IPS-18c (cell line): Measurements from ENCODE around the gene ENPP6.
"Not testable (repeated sequence)": the region's sequence is repeated elsewhere in the genome, so short reads cannot be mapped to it uniquely, and the experiment has no call there.

Experiments used
- H3K4me3 ChIP-seq: 2 replicates; pipeline ENCODE4 v1.7.0; 2013; ENCODE audit warnings: low read depth, mild to moderate bottlenecking, low read length, moderate library complexity; ENCODE audit not compliant: insufficient read depth
- H3K9me3 ChIP-seq: one replicate; pipeline ENCODE4 v1.6.1; 2013; ENCODE audit warnings: mild to moderate bottlenecking, low read length, moderate library complexity; ENCODE audit not compliant: control insufficient read depth, insufficient read depth

ENPP6 gene

DNA sequence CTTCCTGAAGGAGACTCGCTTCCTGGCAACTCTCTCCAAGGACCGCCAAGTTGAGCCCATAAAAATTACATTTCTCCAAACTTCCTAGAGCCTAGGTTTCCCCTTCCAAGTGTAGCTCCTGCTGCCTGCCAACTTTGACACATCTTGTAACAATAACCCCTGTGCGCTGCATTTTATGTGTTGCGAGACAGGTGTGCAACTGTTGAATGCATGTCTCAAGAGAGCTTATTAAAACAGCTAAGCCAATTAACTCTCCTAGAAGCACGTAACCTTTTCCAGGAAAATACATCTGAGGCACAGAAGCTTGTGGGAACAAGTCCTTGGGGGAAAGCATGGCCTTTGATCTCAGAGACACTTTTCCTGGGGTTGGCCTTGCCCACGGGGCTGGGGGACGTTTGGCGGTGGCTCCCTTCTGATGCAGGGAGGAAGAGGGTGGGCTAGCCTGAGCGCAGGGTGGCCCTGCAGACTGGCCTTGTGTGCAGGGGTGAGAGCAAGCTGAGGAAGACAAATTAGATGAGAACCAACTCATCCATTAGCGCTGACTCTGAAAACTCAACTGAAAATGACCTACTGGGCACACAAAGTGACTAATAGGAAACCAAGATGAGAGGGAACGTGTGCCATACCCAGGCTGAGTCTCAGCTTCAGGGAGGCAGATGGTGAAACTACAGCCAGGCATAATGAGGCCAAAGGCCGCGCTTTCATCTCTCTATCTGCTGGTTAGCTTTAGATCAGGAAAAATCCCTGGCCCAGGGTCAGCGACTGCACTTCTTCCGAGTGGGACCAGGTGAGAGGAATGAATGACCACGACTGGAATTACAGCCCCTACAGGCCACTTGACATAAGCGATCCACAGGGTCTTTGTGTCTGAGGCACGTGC is 75.3 kb downstream of the ENPP6 start:
- Histone ChIP-seq H3K9me3 (no peaks in the 10 kb centered on the region), H3K4me3 (no peak overlapping the region)

DNA sequence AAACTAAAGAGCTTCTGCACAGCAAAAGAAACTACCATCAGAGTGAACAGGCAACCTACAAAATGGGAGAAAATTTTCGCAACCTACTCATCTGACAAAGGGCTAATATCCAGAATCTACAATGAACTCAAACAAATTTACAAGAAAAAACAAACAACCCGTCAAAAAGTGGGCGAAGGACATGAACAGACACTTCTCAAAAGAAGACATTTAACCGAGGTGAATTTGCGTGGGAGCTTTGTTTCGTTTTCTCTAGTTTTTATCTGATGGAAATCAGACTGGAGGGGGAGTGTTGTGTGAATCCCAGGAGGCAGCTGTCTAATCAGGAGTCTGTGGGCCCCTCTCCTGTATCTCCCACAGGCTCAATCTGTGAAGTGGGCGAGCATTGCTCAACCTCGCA is 76.8 kb downstream of the ENPP6 start:
- not testable (repeated sequence) for H3K9me3 ChIP-seq, H3K4me3 ChIP-seq

DNA sequence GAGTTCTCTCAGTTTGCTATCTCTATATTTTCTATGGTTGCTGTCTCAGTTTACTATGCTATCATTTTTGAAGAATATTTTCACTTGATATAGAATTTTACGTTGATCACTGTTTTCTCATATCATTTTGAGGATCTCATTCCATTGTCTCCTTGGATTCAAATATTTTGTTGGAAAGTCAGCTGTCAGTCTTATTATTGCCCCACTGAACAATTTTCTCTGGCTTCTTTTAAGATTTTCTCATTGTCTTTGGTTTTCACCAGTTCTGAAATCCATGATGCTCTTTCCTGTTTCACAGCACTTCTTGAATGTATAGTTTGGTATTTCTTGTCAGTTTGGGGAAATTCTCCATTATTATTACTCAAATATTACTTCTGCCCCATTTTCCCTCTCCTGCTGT is 81.1 kb downstream of the ENPP6 start:
- Histone ChIP-seq H3K9me3 (no peaks in the 10 kb centered on the region), H3K4me3 (no peak overlapping the region)

DNA sequence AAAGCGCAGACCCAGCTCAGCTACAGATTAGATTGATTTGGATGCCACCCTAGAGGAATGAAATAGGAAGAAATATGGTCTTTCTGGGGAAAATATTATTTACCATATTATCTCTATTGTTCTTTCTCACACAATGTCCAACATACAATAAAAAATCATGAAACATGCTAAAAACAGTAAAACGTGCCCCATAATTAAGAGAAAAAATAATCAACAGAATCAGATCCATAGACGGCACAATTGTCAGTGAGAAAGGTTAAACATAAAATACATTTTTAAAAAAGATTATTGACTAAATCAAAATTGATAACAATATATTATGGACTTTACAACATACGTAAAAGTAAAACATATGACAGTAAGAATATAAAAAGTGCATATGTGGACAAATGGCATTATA is 90.9 kb downstream of the ENPP6 start:
- Histone ChIP-seq H3K9me3 (no peaks in the 10 kb centered on the region), H3K4me3 (no peak overlapping the region)

DNA sequence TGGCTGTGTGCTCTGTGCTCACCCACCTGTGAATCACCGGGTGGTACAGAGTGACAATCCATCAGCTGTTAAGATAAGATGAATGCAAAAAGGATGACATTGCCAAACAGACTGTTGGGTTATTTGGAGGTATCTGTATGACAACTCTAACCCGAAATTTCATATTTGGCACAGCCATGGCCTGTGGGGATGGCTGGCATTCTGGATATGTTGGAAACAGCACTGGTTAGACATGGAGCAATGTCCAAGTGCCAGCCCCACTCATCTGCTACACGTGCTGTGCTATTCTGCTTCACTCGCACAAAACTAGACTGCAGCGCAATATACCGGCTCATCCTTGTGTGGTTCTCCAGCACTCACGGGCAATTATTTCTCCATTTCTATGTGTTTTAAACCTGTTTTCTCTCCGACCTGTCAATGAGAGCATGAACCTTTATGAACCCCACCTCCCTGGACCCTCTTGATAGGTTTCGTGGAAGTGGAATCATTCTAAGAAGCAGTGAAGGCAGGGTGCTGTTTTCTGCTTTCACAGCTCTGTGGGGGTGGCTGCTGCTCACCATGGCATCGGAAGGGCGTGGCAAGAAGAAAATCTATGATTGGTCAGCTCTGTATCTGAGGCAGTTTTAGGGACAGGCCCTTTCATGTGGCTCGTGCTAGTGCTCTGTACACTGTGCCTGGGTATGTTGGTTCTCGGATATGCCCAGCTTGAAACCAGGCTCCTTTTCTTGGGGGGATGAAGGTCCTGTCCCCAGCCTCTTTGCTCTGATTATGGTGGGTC is 94.9 kb downstream of the ENPP6 start:
- Histone ChIP-seq H3K4me3 (no peak overlapping the region), H3K9me3 (no peaks in the 10 kb centered on the region)

DNA sequence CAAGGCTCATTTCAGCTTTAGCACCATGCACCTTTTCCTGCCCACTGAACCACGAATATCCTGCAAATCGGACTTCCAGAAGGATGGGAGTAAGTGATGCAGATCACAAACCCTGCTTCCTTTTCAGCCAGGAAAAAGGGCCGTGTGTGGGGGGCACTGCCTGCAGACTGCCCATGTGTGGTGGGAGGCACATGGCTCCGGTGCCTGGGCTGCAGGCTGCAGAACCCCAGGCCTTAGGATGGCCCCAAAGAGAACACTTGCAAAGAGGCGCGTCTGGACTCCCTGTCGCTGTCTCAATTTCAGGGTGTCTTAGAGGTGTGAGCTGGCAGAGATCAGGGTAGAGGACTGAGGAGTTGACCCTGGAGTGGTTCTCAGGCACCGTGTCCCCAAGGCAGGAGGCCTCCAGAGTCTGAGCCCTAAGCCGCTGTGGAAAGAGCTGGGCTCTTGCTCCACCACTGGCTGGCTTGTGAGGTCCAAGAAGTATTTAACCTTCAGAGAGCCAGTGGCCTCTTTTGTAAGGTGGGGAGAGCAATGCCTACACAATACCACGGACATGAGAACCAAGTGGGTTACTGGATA is 97.0 kb downstream of the ENPP6 start:
- Histone ChIP-seq H3K4me3 (no peak overlapping the region), H3K9me3 (no peaks in the 10 kb centered on the region)

DNA sequence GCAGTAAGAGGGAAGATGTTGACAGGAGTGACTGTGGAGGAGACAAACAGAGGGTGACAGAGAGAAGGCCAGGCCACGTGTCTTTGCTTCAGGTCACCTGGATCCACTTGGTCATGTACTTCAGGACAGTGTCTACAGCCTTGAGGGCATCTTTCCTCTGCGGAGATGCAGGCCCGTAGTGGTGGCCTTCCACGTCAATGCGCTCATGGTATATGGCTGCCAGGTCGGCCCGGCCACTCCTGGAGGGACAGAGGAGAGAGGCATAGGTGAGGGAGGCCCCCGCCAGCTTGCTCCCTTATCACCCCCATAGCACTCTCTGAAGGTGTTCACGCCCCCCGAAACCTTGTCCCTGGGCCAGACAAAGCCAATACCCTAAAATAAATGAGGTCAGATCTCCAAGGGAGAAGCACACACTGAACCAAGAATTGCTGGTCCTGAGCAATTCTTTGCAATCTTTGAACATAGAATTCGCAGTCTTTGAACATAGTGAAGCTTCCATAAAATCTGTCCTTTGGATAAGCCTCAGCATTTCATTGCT is 99.9 kb downstream of the ENPP6 start:
- H3K4me3 ChIP-seq = no peak overlapping the region
- no peaks in the 10 kb centered on the region for H3K9me3 ChIP-seq

DNA sequence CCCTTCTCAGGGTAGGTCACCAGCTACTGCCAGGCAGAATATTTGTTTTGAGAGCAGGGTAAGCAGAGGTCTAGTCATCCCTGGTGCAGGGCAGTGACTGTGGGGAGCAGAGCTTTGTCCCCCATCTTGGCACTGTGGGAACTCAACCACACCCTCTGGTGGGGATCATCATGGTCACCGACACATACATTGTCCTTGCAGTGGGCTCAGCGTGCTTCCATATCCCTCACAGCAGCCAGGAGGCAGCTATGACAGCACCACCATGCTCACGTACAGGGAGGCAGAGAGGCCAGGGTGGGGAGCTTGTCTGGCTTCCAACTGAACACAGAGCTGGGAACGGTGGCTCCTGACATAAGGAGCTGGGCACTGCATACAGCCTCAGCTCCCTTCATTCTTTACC is 102.3 kb downstream of the ENPP6 start:
- Histone ChIP-seq H3K9me3 (no peaks in the 10 kb centered on the region), H3K4me3 (no peak overlapping the region)

DNA sequence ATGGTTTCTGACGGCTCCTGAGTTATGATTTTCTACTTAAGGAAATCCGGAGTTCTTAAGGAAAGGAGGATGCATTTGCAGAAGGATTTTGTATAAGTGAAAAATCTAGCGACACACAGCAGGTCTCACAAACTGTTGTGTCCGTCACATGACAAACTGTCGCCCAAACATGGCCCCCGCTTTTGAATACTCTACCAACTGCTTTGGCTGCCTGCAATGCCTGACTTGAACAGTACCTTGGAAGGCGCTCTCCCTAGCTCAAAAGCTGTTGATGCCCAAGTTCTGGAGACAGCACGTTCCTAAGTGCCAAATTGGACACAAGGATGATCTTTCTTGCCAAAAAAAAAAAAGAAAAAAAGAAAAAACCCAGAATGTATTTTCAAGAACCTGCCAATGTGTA is 103.2 kb downstream of the ENPP6 start:
- Histone ChIP-seq H3K4me3 (no peak overlapping the region), H3K9me3 (no peaks in the 10 kb centered on the region)

DNA sequence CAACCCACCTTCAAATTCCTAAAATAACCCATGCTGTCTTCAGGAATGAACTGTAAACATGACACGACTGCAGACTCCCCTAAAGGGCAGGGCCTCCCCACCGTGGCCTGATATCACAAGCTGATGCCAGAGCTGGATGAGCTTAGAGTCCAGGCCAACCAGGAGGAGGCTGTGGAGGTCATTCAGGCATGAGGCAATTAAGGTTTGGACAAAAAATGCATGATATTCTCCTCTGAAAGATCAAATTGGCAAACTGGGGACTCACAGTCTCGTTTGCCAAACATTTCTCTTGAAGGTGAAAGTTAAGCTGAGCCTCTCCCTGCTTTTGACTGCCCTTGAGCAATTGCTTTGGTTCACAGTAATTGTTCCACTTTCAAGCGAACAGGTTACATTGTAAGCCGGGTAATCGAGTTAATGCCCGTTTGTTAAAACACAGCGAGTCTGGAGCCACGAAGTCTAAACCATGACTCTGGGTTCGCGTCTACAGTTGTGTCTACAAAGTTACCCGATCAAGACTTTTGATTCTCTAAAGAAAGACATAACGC is 105.6 kb downstream of the ENPP6 start:
- Histone ChIP-seq H3K9me3 (no peaks in the 10 kb centered on the region), H3K4me3 (no peak overlapping the region)

DNA sequence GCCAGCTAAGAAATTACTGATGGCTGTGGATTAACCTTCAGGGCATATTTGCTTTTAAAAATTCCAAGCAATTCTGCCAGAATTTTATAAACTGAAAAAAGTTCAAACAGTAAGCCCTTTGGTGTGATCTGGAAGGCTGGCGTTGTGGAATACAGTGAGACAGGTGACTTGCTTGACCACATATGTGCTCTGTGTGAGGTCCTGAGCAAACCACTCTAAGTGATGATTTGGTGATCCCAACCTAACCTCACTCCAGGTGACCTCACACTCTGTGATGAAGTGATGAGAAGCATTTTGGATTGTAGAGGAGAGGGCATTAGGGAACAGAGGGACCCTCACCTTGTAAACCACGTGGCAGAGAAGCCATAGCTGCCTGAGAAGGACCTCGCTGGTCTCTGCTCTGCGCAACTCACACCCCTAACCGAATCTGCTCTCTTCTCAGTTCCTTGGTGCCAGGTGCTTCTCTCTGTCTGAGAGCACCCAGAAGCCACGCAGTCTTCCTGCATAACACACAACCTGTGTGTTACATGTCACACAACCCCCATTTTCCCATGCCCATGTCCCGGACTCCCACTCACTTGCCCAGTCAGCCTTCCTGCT is 106.3 kb downstream of the ENPP6 start:
- no peak overlapping the region for H3K4me3 ChIP-seq
- H3K9me3 ChIP-seq = peaks cover 2% of the 10 kb centered on the region

DNA sequence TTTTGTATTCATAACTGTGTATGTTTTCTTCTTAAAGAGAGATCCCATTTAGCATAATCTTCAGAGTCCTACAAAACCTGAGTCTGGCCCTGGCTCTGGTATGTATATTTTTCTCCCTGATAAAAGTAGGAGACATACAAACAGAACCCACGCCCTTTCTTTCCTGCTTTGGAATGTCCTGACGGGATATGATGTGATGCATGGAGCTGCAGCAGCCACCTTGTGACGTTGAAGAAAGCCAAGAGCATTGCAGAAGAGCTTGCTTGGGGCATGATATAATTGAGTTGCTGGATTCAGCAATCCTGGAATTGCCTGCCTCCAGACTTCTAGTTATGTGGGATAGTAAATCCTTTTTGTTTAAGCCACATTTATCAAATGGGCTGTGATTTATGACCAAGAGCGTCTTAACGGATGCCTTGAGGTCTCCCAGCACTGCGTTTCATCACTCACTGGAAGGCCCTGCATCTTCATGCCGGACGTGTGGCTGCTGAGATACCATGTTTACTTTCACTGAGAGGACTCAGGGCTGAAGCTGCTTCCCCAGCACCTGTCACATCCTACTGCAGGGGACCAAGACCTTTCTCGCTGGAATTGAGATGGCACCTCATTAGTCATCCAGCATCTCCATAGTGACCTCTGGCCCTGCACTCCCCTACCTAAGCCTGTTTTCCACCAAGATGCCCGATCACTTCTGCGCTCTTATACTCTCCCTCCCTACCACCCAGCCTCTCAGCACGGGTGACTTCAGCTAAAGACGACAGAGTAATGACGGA is 107.0 kb downstream of the ENPP6 start:
- H3K9me3 ChIP-seq = peaks cover 2% of the 10 kb centered on the region
- no peak overlapping the region for H3K4me3 ChIP-seq

DNA sequence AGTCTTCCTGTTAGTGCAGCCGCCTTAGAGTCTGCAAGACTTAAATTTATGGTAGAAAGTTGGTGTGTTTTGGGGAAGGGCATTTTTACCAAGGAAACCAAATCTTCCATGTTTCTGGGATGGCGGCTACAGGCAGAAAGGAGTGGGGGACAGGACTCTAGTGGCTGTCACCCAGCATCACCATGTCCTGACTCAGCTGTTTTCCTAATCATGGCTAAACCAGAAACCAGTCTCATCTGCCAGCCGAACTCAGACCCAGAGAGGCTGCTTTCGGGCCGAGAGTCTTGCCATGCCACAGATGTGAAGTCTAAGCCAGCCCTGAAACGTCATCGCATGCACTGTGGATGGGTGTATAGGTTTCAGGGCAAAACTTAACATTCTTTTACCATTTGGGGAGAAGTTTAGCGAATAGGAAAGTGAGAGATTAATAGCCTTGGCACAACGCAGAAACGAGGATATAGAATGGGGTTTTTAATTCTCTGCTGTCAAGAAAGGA is 109.6 kb downstream of the ENPP6 start:
- Histone ChIP-seq H3K9me3 (peaks cover 2% of the 10 kb centered on the region), H3K4me3 (no peak overlapping the region)

DNA sequence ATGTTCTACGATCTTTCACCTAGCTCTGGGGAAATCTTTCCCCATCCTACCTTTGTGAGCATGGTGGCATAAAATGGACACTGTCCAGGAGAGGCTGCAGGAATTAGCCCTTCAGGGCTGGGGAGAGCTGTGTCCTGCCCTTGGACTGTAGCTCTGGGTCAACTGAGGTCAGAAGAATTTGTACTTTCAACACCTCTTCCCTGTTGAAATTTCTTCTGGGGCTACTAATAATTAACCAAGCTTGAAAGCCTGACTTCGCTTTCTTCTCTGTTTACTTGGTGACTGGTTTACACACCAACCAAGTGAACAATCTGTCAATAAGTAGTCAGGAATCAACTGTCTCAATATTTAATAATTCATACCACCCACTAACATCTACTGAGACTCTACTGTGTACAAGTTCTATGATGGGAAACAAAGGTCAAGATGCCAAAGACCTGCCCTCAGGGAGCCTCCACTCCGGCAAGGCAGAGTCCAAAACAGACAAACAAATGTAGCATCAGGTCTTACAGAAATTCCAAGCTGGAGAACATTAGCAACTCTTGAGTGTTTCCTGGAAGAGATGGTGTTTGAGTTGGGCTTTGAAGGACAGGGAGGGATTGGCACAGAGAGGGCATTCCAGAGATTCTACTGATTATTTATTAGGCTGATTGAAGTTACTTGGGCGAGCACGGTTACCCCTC is 113.1 kb downstream of the ENPP6 start:
- no peak overlapping the region for H3K4me3 ChIP-seq
- peaks cover 2% of the 10 kb centered on the region for H3K9me3 ChIP-seq

DNA sequence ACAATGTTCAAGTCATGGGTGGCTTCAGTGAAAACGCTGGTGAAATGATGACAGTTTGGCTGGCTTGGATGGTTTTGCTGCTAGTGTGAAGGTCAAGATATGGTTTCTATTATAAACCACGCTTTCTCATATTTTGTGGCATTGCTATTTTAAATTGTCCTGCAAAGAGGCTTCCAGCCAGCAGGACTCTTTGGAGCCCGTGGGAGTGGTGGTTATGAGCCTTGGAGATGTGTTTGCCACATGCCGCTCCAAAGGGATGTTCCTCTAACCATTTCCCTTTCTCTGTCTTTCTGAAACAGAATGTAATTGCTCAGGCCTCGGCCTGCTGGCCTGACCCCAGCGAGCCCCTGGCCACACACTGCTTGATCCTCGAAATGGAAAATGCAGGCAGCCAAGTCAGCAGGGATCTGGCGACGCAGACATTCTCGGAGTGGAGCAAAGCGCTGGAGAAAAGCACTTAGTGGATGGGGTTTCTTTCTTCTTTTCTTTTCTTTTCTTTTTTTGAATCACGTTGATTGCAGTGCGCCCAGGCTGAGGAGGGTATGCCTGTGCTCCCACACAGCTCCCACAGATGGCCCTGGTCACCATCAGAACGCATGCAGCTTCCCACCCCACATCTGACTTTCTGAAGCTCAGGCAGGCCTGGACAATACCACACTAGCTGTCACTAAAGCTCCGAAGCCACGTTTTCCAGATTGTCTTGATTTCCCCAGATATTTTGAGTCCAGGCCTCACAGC is 114.0 kb downstream of the ENPP6 start:
- Histone ChIP-seq H3K9me3 (peaks cover 2% of the 10 kb centered on the region), H3K4me3 (no peak overlapping the region)
